ENCODE data around the gene SFMBT2. TPM values are rescaled to one million over a fixed set of nuclear protein-coding genes. Genes with fewer than 3 reads are reported as not detected.
"Not testable (repeated sequence)": the region's sequence is repeated elsewhere in the genome, so short reads cannot be mapped to it uniquely, and the experiment has no call there.

SFMBT2 gene
- total RNA-seq, 1 donor from 2014 or later, result 20.3 TPM

DNA sequence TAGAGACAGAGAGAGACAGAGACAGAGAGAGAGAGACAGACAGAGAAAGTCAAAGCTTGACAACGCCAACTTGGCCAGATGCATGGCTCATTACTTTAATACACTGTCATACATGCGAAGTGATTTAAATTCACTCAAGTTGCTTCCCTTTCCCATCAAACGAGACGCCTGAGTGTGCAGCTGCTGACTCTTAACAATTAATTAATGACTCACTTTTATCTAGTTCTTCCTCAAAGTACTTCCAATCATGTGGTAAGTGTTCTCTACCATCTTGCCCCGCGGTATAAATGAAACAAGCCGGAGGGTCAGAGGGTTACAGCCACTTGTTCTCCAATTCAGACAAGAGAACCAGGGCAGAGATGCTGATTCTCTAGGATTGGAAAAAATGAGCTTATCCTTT lies 90.8 kb downstream of the SFMBT2 start:
- DNase-seq (ENCODE audit: low spot score), result no peak

DNA sequence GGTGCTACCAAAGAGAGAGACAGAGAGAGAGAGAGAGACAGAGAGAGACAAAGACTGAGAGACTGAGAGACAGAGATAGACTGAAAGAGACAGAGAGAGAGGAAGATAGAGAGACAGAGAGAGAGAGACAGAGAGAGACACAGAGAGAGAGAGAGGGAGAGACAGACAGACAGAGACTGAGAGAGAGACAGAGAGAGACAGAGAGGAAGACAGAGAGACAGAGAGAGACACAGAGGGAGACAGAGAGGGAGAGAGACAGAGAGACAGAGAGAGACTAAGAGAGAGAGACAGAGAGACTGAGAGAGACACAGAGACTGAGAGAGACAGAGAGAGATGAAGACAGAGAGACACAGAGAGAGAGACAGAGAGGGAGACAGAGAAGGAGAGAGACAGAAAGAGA lies 91.2 kb downstream of the SFMBT2 start:
- no peak for DNase-seq (ENCODE audit: low spot score)

DNA sequence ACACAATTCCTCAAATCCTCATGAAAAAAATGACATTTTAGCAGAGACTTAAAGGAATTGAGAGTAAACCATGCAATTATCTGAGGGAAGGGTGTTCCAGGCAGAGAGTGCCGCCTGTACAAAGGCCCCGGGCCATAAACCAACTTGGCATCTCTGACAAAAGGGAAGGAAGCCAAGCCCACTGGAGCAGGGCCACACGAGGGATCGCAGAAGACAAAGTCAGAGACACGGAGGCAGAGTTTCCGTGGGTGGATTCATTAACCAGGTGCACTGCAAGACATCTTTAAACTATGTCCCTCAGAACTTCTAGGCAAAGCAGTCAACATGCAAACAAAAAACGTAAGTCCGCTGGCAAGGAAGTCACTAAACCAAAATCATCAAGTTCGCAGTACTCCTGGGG lies 92.0 kb downstream of the SFMBT2 start:
- no peak for DNase-seq (ENCODE audit: low spot score)

DNA sequence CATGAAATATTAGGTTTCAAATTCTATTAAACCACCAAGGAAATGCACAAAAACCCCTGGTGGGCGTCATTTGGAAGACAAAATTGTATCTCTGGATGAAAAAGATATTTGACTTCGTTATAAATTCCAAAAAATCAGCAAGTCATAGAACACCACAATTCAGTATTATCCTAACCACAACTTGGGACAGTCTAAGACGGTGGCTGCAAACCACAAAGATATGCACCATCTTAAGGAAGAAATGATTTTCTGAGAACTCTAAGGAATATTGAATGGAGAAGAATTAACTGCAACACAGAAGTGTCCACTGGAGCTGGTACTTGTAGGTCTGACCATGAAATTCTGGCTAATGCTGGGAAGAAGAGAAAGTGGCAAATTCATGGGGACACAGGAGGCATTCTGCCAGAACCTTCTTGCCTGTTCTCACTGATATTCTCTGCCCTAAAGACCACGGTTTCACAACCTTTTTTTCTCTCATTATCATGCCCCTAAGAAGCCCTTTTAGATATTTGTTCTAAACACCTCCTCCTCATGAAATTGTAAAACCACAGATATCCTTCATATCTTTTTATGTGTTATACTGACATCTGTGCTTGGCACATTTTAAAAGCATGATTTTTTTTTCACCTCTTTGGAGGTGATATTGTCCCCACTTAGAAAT lies 92.9 kb downstream of the SFMBT2 start:
- no peak for DNase-seq (ENCODE audit: low spot score)

DNA sequence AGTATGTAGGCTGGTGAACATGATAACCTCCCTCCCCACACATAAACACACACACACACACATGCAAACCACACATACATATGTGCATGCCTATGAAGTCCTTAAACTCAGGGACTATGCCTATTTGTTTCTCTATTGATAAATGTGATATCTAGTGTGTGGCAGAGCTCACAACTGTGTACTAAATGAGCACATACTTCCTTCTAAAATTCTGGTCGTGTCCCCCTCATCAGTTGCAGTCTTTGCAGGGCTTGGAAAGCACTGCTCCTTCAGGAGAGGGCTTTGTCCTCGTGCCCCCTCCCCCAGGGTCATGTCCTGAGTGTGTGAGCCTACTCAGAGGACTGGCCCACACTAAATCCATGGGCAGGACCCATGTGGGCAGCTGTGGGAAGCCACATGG lies 94.0 kb downstream of the SFMBT2 start:
- DNase-seq (ENCODE audit: low spot score), result no peak

DNA sequence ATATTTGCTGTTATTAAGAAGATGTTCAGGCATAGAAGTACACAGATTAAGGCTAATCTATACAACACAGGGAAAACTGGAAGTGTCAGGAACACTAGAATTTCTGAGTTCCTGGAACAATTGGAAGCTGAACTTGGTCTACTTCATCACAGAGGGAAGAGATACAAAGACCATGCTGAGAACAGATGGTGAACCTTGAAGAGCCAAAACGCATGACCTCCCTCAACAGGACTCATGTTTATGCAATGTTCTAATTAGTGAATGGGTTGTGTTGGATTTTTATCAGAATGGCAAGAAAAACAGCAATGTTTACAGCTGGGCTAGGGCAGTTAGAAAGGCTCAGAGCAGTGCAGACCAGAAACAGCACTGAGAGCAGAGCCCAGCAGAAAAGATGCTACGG lies 94.9 kb downstream of the SFMBT2 start:
- DNase-seq (ENCODE audit: low spot score), result no peak

DNA sequence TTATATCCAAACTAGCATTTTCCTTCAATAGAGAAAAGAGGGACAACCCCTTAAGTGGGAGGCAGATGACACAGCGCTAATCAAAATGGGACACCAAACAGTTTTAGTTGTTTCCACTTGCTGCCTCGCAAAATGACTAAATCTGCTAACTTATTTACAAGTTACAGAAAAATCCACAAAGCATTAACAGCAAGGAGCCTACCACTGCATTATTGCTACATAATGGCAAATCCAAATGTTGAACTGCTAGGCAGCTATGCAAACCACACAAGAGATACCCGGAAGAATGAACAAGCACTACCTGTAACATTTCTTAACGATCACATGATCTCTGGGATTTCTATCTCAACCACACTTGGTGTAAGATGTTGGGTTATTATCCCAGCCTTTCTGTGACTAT lies 96.7 kb downstream of the SFMBT2 start:
- no peak for DNase-seq (ENCODE audit: low spot score)

DNA sequence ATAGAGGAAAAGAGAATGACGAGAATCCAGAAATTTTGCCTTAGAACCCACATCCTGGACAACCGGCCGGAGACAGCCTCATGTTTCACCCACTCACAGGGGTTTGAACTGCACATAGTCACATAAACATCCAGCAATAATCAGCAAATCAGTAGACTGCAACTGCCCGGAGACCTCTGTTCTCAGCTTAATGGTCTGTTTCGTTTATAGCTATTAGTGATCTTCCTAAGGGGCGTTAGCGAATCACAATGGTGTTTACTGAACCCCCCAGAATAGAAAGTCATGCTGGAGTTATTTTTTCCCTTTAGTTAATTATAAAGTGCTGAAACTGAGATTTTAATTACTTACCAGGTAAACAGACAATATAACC lies 98.4 kb downstream of the SFMBT2 start:
- DNase-seq (ENCODE audit: low spot score), result no peak

DNA sequence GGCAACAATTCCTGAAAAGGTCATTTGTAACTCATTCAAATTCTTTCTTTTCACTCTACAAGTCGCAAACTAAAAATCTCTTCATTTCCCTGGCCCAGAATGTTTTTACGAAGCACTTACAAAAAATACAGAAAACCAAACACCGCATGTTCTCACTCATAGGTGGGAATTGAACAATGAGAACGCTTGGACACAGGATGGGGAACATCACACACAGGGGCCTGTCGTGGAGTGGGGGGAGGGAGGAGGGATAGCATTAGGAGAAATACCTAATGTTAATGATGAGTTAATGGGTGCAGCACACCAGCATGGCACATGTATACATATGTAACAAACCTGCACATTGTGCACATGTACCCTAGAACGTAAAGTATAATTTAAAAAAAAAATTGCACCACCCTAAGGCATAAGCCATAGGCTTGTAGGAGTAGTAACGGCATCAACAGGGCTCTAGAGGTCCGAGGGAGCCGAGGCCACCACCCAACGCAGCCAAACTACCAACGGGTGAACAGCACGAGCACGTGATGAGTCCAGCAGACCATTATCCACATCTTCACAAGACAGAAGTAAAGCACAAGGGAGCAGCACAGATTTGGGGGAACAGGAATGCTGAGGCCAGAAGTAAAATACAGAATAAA lies 98.9 kb downstream of the SFMBT2 start:
- DNase-seq (ENCODE audit: low spot score), result not testable (repeated sequence)

DNA sequence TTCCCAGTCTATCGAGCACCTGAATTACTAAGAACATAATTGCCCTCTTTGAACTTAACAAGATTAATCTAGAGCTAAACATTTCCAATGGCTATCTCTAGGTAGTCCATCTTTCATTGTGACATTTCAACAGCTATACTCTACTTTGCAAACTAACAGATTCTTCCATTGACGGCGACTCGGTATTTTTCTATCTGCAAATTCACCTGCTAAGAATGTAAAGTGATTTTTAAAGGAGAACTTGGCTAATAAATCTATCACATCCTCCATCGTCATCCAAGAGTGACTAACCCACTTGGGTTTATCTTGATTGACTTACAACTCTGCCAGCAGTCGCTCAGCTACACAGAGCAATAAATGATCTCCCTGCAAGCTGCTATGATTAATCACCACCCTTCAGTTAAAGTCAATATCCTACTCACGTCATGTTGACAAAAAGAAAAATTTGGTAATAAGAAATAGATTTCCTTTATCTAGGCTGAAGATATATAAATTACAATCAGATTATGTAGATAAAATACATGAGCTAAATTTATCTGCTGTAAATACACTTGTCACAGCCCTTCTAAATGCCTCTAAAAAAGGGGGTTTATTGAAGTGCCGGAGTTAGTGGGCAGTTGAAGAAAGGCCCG lies 99.5 kb downstream of the SFMBT2 start:
- DNase-seq (ENCODE audit: low spot score), result no peak

DNA sequence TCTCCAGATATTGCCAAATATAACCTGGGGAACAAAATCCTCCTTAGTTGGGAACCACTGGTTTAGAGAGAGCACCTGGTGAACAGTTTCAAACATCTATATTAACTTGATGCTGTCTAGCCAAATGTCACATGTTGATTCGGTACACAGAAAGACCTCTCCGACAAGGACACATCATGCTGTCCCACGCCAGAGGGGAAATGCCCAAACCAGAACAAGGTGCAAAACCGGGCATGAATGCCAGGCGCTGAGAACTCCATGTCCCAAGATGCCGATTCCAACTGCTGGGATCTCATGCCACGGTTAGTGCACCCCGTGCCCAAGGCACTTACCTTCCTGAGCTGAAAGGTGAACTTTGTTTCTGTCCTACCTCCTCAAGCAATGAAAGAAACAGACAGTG lies 100.8 kb downstream of the SFMBT2 start:
- DNase-seq (ENCODE audit: low spot score), result no peak

DNA sequence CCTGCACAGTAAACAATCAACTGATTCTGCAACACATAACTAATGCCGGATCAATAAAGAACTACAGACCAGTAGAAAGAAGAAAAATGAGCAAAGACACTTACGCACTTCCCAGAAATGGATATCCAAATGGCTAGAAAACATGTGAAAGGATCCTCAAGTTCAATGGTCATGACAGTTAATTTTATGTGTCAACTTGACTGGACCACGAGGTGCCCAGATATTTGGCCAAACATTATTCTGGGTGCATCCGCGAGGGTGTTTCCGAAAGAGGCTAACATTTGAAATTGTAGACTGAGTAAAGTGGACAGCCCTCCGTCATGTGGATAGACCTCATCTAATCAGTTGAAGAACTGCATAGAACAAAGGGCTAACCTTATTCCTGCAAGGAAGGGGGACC lies 102.0 kb downstream of the SFMBT2 start:
- DNase-seq (ENCODE audit: low spot score), result no peak

DNA sequence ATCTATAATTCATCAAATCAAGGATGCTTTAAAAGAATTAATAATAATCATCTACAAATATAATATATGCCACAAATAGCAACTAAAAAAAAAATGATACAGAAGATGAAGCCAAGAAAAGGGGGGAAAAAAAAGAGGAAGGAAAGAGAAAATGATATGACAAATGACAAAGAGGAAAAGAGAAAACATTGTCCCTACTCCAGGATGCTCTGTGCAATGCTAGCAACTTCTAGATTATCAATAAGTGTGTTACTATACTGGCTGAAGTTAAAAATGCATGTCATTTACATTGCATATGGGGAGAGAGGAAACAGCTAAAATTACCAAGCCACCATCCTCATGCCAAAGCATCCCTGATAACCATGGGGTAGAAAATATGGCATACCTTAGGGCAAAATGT lies 104.2 kb downstream of the SFMBT2 start:
- DNase-seq (ENCODE audit: low spot score), result no peak

DNA sequence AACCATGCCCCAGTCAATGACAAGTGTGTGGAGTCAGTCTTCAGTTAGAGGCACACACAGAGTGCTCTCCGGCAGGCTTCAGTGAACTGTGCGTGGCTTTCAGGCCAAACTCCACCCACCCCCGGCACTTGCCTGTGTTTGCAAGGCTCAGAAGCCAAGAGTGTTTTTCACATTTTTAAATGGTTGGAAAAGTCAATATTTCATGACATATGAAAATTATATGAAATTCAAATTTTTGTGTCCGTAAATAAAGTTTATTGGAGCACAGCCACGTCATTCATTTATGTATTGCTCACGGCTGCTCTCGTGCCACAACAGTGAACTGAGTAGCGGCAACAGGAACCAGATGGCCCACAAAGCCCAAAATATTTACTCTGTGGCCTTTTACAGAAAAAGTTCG lies 104.7 kb downstream of the SFMBT2 start:
- DNase-seq (ENCODE audit: low spot score), result no peak

DNA sequence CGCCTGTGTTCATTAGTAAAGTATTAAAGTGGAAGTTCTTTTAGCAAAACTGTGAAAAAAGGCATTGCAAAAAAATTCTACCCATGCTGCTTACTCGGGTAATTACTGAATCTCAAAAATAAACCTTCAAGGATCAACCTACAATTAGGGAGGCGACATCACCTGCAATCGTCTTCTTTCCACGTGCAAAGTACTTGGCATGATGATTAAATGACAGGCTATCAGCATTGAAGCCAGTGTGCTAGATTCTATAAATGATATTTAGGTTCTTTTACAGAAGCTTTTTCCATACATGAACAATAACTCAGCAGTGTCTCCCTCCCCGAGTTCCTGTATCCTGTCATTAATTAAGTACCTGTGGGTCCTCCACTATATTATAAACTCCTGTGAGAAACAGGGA lies 105.8 kb downstream of the SFMBT2 start:
- no peak for DNase-seq (ENCODE audit: low spot score)

DNA sequence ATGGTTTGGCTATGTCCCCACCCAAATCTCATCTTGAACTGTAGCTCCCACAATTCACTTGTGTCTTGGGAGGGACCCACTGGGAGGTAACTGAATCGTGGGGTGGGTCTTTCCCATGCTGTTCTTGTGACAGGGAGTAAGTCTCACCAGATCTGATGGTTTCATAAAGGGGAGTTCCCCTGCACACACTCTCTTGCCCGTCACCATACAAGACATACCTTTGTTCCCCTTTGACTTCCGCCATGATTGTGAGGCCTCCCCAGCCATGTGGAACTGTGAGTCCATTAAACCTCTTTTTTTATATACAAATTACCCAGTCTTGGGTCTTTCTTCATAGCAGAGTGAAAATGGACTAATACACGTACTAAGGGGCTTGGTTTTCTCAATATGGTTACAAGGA lies 106.7 kb downstream of the SFMBT2 start:
- no peak for DNase-seq (ENCODE audit: low spot score)

DNA sequence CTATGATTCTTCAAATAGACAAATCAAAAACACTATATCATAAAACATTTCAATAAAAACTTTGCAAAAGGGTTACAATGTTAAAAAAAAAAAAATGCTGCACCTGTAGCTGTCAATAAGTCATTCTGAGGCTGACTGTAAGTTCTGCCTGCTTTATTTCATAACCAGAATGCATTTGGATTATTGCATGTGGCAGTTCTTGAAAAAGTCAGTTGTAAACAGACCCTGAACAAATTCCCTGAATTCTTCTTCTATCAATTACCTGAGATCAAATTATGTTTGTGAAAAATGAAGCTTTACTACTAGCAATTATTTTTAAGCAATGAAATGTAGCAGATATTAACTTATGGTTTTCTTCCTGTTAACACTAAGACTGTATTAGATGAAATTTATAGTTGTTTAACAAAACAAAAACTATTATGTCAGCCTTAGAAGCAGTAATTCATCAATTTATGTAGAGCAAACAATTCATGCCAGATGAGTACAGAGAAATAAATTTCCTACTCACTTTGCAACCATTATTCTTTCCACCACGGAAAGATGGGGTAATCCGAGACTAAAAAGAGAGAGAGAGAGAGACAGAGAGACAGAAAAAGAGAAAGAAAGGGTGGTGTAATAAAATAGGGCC lies 107.8 kb downstream of the SFMBT2 start:
- no peak for DNase-seq (ENCODE audit: low spot score)

DNA sequence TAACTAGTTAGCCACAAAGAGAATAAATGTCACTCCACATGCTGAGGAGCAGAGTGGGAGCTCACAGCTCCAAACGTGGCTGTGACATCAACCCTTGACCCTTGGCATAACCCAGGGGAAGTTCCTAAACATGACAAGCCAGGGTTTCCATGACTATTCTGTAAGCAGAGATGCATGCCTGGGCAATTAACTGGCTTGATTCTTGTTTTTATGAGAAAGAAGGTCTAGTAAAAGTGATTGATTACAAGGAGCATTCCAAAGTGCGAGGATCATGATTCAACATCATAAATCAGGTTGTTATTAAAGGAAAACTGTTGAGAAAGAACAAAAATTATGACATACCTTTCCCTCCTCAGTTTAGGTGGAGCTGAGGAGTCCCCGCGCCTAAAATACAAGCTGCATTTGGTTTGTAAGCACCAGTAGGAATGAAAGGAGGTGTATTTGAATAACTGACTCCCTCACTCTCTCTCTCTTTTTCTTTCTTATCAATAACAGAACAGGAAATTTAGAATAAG lies 108.4 kb downstream of the SFMBT2 start:
- no peak for DNase-seq (ENCODE audit: low spot score)

DNA sequence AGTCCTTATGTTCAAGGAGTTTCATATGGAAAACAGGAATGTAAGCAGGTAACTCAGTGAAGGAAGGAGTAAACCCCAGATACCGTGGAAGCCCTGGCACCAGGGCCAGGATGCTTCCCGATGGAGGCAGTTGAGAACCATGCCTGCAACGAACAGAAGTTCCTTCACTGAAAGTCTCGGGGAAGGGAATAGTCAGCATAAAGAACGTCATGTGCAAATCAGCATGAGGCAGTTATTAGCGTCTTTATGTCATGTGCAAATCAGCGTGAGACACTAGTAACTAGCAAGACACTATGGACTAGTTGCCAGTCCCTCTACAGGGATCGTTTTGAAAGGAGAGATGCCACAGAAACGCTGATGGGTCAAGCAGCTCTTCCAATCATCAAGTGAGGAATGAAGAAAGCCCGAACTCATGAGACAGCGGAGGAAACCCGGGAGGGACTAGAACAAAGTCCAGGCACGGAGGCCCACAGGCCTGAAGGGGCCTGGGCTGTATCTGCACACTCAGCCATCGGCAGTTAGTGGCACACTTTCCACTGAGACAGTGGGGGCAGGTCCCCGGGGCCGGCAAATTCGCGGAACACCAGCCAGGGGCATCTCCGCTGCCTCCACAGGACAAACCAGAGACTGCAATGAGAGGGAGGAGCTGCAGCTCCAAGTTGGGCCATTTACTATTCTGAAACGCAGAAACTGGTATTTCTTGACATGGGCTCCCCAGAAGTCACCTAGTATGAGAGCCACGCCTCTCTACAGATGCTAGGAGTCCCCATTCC lies 109.6 kb downstream of the SFMBT2 start:
- no peak for DNase-seq (ENCODE audit: low spot score)

DNA sequence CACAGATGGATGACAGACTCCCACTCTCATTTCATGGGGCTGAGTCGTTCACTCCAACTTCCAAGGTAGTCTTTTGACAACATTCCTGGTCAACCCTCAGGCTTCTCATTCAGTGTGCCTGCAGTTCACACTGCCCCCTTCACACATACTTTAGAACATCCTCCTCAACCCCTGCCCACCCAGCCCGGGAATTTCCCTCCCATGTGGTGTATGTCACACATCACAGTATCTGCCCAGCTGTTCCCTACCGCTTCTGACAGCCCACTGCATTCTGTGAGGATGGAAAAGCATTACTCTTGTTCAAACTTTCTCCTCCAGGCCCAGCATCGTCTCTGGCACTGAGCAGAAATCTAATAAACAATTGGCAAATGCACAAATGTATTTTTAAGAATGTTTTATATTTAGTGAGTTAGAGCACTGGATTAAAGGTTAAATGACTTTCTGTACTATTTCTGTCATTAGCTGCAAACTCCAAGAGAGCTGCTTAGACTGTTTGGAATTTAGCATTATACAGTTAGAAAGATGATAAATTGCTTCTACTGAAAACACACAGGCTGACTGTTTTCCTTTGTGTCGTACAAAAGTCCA lies 110.4 kb downstream of the SFMBT2 start:
- no peak for DNase-seq (ENCODE audit: low spot score)

DNA sequence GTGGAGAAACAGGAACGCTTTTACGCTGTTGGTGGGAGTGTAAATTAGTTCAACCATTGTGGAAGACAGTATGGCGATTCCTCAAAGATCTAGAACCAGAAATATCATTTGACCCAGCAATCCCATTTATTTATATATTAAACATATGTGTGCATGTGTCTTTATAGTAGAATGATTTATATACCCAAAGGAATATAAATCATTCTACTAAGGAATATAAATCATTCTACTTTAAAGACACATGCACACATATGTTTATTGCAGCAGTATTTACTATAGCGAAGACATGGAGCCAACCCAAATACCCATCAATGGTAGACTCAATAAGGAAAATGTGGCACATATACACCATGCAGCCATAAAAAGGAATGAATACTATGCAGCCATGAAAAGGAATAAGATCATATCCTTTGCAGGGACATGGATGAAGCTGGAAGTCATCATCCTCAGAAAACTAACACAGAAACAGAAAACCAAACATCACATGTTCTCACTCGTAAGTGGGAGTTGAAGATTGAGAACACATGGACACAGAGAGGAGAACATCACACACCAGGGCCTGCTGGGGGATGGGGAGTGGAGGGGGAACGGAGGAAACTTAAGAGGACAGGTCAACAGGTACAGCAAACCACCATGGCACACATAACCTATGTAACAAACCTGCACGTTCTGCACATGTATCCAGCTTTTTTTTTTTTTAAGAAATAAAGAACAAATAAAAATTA lies 111.1 kb downstream of the SFMBT2 start:
- not testable (repeated sequence) for DNase-seq (ENCODE audit: low spot score)

Data from ureter (tissue), 1 donor.